GM12891 (cell line): ENCODE measurements around the gene GIT1.

ENCODE experiments used
- POLR2A ChIP-seq: IDR thresholded peaks from 2 replicates; pipeline ENCODE4 v1.6.1; 2011; ENCODE audit warnings: low read depth, low read length, control low read depth
- POLR2AphosphoS5 ChIP-seq: IDR thresholded peaks from 2 replicates; pipeline ENCODE4 v1.6.1; 2011; ENCODE audit warnings: low read depth, low read length, control low read depth
- POU2F2 ChIP-seq: IDR thresholded peaks from 2 replicates; pipeline ENCODE4 v1.6.1; 2011; ENCODE audit warnings: low read depth, mild to moderate bottlenecking, control low read depth, low read length, moderate library complexity
- TAF1 ChIP-seq: IDR thresholded peaks from 2 replicates; pipeline ENCODE4 v1.6.1; 2011; ENCODE audit warnings: low read depth, low read length, control low read depth

- TF ChIP-seq POLR2A (no peak), POLR2AphosphoS5 (no peak), TAF1 (no peak), POU2F2 (no peak)
Observed at GRCh38 chr17:29624586-29624985, 35.1 kb upstream of the GIT1 start.
